Measurements from ENCODE around the gene MYO3B. TPM values are rescaled to one million over a fixed set of nuclear protein-coding genes. Genes with fewer than 3 reads are reported as not detected.

Gene MYO3B
- total RNA-seq, 1 experiment from 2014 or later: not detected

- intact Hi-C loops (cut with micrococcal nuclease): no loop called here
- no peak overlapping the region for H3K4me3 Mint-ChIP-seq (ENCODE audit: unreplicated experiment)
- H3K4me1 Mint-ChIP-seq (ENCODE audit: insufficient read depth, unreplicated experiment): no peaks in the 10 kb centered on the region
- no peak overlapping the region for H3K27ac Mint-ChIP-seq (ENCODE audit: low read depth, unreplicated experiment)
- H3K36me3 Mint-ChIP-seq (ENCODE audit: insufficient read depth, unreplicated experiment): no peaks in the 10 kb centered on the region
- TF ChIP-seq CTCF (IDR thresholded peaks at IDR 0.05; ENCODE audit: unreplicated experiment): no peak
- CTCF ChIA-PET: interaction anchor here (0.6 kb wide), 1 partner anchor 17 kb away, joined by 6 read pairs; no protein-coding TSS in a partner anchor
- no TSS peak for BruUV-seq (replicated peaks)
- H3K27me3 Mint-ChIP-seq (ENCODE audit: insufficient read depth, unreplicated experiment): no peaks in the 10 kb centered on the region
- no peaks in the 10 kb centered on the region for H3K9me3 Mint-ChIP-seq (ENCODE audit: unreplicated experiment)
- POLR2A ChIA-PET: interaction anchor here (0.8 kb wide), 1 partner anchor 9 kb away, joined by 3 read pairs; no protein-coding TSS in a partner anchor
- no peak for DNase-seq (ENCODE audit: unreplicated experiment)
These were observed 398.3 kb downstream of the MYO3B start for GRCh38 chr2:170576296-170576695.

- Mint-ChIP-seq H3K36me3 (ENCODE audit: insufficient read depth, unreplicated experiment) (no peaks in the 10 kb centered on the region), H3K27ac (ENCODE audit: low read depth, unreplicated experiment) (no peak overlapping the region), H3K4me3 (ENCODE audit: unreplicated experiment) (no peak overlapping the region), H3K9me3 (ENCODE audit: unreplicated experiment) (no peaks in the 10 kb centered on the region), H3K4me1 (ENCODE audit: insufficient read depth, unreplicated experiment) (no peaks in the 10 kb centered on the region), H3K27me3 (ENCODE audit: insufficient read depth, unreplicated experiment) (no peaks in the 10 kb centered on the region)
- no peak for DNase-seq (ENCODE audit: unreplicated experiment)
- ChIA-PET CTCF (interaction anchor here (0.7 to 1.1 kb wide), 2 partner anchors 94 to 168 kb away, joined by 3 to 5 read pairs; no protein-coding TSS in a partner anchor), POLR2A (interaction anchor here (0.7 to 0.8 kb wide), 2 partner anchors 10 to 169 kb away, joined by 3 to 4 read pairs; no protein-coding TSS in a partner anchor)
- no peak for TF ChIP-seq CTCF (IDR thresholded peaks at IDR 0.05; ENCODE audit: unreplicated experiment)
- BruUV-seq (replicated peaks): no TSS peak
- intact Hi-C loops (cut with micrococcal nuclease): no loop called here
These were observed 399.4 kb downstream of the MYO3B start for GRCh38 chr2:170577356-170577755.

- no peaks in the 10 kb centered on the region for H3K36me3 Mint-ChIP-seq (ENCODE audit: insufficient read depth, unreplicated experiment)
- TF ChIP-seq CTCF (IDR thresholded peaks at IDR 0.05; ENCODE audit: unreplicated experiment): no peak
- H3K27ac Mint-ChIP-seq (ENCODE audit: low read depth, unreplicated experiment): no peak overlapping the region
- intact Hi-C loops (cut with micrococcal nuclease): no loop called here
- H3K4me3 Mint-ChIP-seq (ENCODE audit: unreplicated experiment): no peak overlapping the region
- H3K9me3 Mint-ChIP-seq (ENCODE audit: unreplicated experiment): no peaks in the 10 kb centered on the region
- CTCF ChIA-PET: interaction anchor here (0.9 kb wide), 1 partner anchor 136 kb away, joined by 6 read pairs; no protein-coding TSS in a partner anchor
- no peak for DNase-seq (ENCODE audit: unreplicated experiment)
- no peaks in the 10 kb centered on the region for H3K4me1 Mint-ChIP-seq (ENCODE audit: insufficient read depth, unreplicated experiment)
- POLR2A ChIA-PET: no interaction called here
- no TSS peak for BruUV-seq (replicated peaks)
- H3K27me3 Mint-ChIP-seq (ENCODE audit: insufficient read depth, unreplicated experiment): no peaks in the 10 kb centered on the region
These were observed 400.7 kb downstream of the MYO3B start for GRCh38 chr2:170578606-170579005.

GRCh38 chr2:170579511-170579910 is 401.6 kb downstream of the MYO3B start:
- DNase-seq (ENCODE audit: unreplicated experiment): no peak
- Mint-ChIP-seq H3K27ac (ENCODE audit: low read depth, unreplicated experiment) (no peak overlapping the region), H3K27me3 (ENCODE audit: insufficient read depth, unreplicated experiment) (no peaks in the 10 kb centered on the region), H3K4me3 (ENCODE audit: unreplicated experiment) (no peak overlapping the region), H3K9me3 (ENCODE audit: unreplicated experiment) (no peaks in the 10 kb centered on the region), H3K36me3 (ENCODE audit: insufficient read depth, unreplicated experiment) (no peaks in the 10 kb centered on the region), H3K4me1 (ENCODE audit: insufficient read depth, unreplicated experiment) (no peaks in the 10 kb centered on the region)
- POLR2A ChIA-PET: no interaction called here
- intact Hi-C loops (cut with micrococcal nuclease): no loop called here
- no peak for TF ChIP-seq CTCF (IDR thresholded peaks at IDR 0.05; ENCODE audit: unreplicated experiment)
- BruUV-seq (replicated peaks): no TSS peak
- CTCF ChIA-PET: no interaction called here
